ENCODE measurements around the gene SLC30A5.

Gene SLC30A5

DNA sequence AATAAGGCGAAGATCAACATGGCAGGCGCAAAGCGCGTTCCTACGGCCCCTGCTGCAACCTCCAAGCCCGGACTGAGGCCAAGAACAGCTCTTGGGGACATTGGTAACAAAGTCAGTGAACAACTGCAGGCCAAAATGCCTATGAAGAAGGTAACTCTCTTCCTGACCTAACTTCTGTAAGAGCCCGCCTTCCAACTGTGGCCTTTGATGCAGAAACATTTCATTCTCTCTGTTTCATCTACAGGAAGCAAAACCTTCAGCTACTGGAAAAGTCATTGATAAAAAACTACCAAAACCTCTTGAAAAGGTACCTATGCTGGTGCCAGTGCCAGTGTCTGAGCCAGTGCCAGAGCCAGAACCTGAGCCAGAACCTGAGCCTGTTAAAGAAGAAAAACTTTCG is 74.1 kb downstream of the SLC30A5 start:
- no peak for DNase-seq (ENCODE audit: low read depth)

DNA sequence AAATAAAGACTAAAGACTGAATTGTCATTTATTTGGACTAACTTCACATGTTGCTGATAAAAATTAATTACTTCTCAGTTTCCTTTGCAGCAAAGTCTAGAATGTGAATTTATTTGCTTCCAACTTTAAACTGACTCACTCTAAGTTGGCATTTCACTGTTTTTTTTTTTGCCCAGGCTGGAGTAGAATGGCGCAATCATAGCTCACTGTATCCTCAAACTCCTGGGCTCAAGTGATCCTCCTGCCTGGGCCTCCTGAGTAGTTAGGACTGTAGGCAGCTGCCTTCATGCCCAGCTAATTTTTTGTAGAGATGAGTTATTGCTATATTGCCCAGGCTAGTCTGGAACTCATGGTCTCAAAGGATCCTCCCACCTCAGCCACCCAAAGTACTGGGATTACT is 76.7 kb downstream of the SLC30A5 start:
- no peak for DNase-seq (ENCODE audit: low read depth)

DNA sequence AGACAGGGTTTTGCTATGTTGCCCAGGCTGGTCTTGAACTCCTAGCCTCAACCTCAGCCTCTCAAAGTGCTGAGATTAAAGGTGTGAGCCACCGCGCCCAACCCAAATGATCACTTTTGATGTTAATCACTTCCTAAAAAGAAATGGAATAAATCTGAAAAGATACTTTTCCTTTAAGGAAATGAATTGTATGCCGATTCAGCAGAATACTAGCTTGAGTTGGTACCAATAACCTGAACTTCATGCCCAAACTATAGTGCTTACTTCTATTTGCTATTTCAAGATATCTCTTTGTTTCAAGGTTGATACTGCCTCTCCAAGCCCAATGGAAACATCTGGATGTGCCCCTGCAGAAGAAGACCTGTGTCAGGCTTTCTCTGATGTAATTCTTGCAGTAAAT is 77.2 kb downstream of the SLC30A5 start:
- DNase-seq (ENCODE audit: low read depth), result no peak
